GM23248 (cell line): ENCODE data around the gene TMEM270.

Experiments
- EZH2 ChIP-seq: fragments of 200-600 bp; sonication (generic); IDR thresholded peaks from 2 replicates; pipeline ENCODE4 v1.6.1; 2018; ENCODE audit warnings: antibody characterized with exemption, mild to moderate bottlenecking; ENCODE audit not compliant: insufficient read depth, poor library complexity, severe bottlenecking
- EZH2phosphoT487 ChIP-seq: fragments of 200-600 bp; sonication (generic); IDR thresholded peaks from 2 replicates; pipeline ENCODE4 v1.6.1; 2018; ENCODE audit warnings: antibody characterized with exemption, moderate library complexity, mild to moderate bottlenecking, low read depth; ENCODE audit not compliant: insufficient read depth

GRCh38 chr7:73822319-73823173 lies 38.4 kb upstream of the TMEM270 start:
- TF ChIP-seq EZH2 (no peak), EZH2phosphoT487 (no peak)
